H1 (cell line): ENCODE data around the gene GBF1. TPM values are rescaled to one million over a fixed set of nuclear protein-coding genes. Genes with fewer than 3 reads are reported as not detected.

ENCODE experiments used
- CTCF ChIA-PET: fragments of 300-600 bp; sonication (Branson Sonifier 250); formaldehyde crosslinking; loops from one replicate; lab custom pipeline; 2021; ENCODE audit not compliant: partially characterized antibody; lab: Charles Lee
- POLR2A ChIA-PET: fragments of 300-600 bp; sonication (Branson Sonifier 250); formaldehyde crosslinking; loops from one replicate; lab custom pipeline; 2021; ENCODE audit warnings: inconsistent platforms; ENCODE audit not compliant: partially characterized antibody; lab: Charles Lee
- DNase-seq, 2 experiments: peaks; one replicate each; pipeline versions ENCODE4 v3.0.0 to v3.0.0-alpha.2; 2010 to 2022; ENCODE audit warnings: low spot score in 2 of 2, low read depth in 1 of 2, mixed read lengths in 1 of 2
- FAIRE-seq: peaks from 2 replicates; lab custom pipeline; 2011; peaks lifted over from hg19 to GRCh38; lab: Jason Lieb, UNC
- H2AFZ ChIP-seq: 2 replicates; pipeline ENCODE4 v1.8.1; 2012; ENCODE audit warnings: low read length, inconsistent platforms
- H2AK5ac ChIP-seq: 2 replicates; pipeline ENCODE4 v1.6.1; 2013; ENCODE audit warnings: low read depth, low read length
- H2BK120ac ChIP-seq: replicated peaks from 2 replicates; pipeline ENCODE3; 2013; ENCODE audit warnings: low read depth, low read length, inconsistent platforms
- H2BK12ac ChIP-seq: 2 replicates; pipeline ENCODE4 v1.6.1; 2013; ENCODE audit warnings: low read depth, low read length
- H2BK15ac ChIP-seq: 2 replicates; pipeline ENCODE4 v1.6.1; 2013; ENCODE audit warnings: low read length
- H2BK20ac ChIP-seq: 2 replicates; pipeline ENCODE4 v1.6.1; 2013; ENCODE audit warnings: low read length
- H2BK5ac ChIP-seq: 2 replicates; pipeline ENCODE4 v1.6.1; 2013; ENCODE audit warnings: low read depth, low read length
- H3K14ac ChIP-seq: 2 replicates; pipeline ENCODE4 v1.6.1; 2013; ENCODE audit warnings: inconsistent platforms; ENCODE audit not compliant: insufficient read length
- H3K18ac ChIP-seq: 2 replicates; pipeline ENCODE4 v1.6.1; 2013; ENCODE audit warnings: low read length; ENCODE audit errors: extremely low read depth
- H3K23ac ChIP-seq: 2 replicates; pipeline ENCODE4 v1.6.1; 2013; ENCODE audit warnings: inconsistent platforms; ENCODE audit not compliant: insufficient read length
- H3K23me2 ChIP-seq: 2 replicates; pipeline ENCODE4 v1.6.1; 2013; ENCODE audit warnings: low read depth, low read length
- H3K27ac ChIP-seq: 2 replicates; pipeline ENCODE4 v1.6.1; 2011; ENCODE audit warnings: low read depth, low read length, inconsistent platforms
- H3K27me3 ChIP-seq, 4 experiments: replicated peaks in 1 of 4; 1 replicate in 1 of 4; 2 replicates in 3 of 4; pipeline versions ENCODE4 v1.6.1 to v1.8.1; 2011 to 2013; ENCODE audit warnings: low read length in 3 of 4, mild to moderate bottlenecking in 3 of 4, inconsistent platforms in 2 of 4, mixed read lengths in 2 of 4, moderate library complexity in 1 of 4; ENCODE audit not compliant: control insufficient read depth in 3 of 4, insufficient read depth in 3 of 4; ENCODE audit errors: extremely low read depth in 1 of 4
- H3K36me3 ChIP-seq, 4 experiments: 2 replicates each; pipeline versions ENCODE4 v1.6.1 to v1.8.1; 2011 to 2013; ENCODE audit warnings: mild to moderate bottlenecking in 4 of 4, low read length in 3 of 4, moderate library complexity in 2 of 4, control low read depth in 1 of 4, inconsistent platforms in 1 of 4; ENCODE audit not compliant: insufficient read depth in 4 of 4, control insufficient read depth in 2 of 4
- H3K4ac ChIP-seq: replicated peaks from 2 replicates; pipeline ENCODE3; 2013; ENCODE audit warnings: low read length, low read depth, mixed read lengths, inconsistent platforms; ENCODE audit not compliant: insufficient read length
- H3K4me1 ChIP-seq, 4 experiments: replicated peaks in 1 of 4; 1 replicate in 1 of 4; 2 replicates in 3 of 4; pipeline versions ENCODE4 v1.6.1 to v1.8.1; 2011 to 2013; ENCODE audit warnings: low read length in 3 of 4, inconsistent platforms in 2 of 4, mixed read lengths in 1 of 4; ENCODE audit not compliant: insufficient read depth in 4 of 4, control insufficient read depth in 3 of 4
- H3K4me2 ChIP-seq, 2 experiments: 2 replicates each; pipeline versions ENCODE4 v1.6.1 to v1.8.1; 2011 to 2013; ENCODE audit warnings: low read depth in 2 of 2, low read length in 2 of 2, control low read depth in 1 of 2, inconsistent platforms in 1 of 2, mild to moderate bottlenecking in 1 of 2; ENCODE audit not compliant: insufficient read depth in 1 of 2
- H3K4me3 ChIP-seq, 4 experiments: fragments of 200-600, 300-600 bp in 1 of 4; sonication (generic), shearing (Covaris generic), sonication (Bioruptor Twin) in 1 of 4; 2 replicates each; pipeline versions ENCODE4 v1.5.1 to v1.8.1; 2011 to 2016; ENCODE audit warnings: low read length in 4 of 4, low read depth in 3 of 4, control low read depth in 2 of 4, inconsistent platforms in 2 of 4, mild to moderate bottlenecking in 2 of 4, mixed read lengths in 1 of 4, moderate library complexity in 1 of 4; ENCODE audit not compliant: insufficient read depth in 2 of 4; ENCODE audit errors: extremely low read depth in 1 of 4
- H3K56ac ChIP-seq: replicated peaks from 2 replicates; pipeline ENCODE3; 2013; ENCODE audit warnings: low read depth, mild to moderate bottlenecking, mixed read lengths, low read length, inconsistent platforms; ENCODE audit not compliant: insufficient read length
- H3K79me1 ChIP-seq: 2 replicates; pipeline ENCODE4 v1.6.1; 2013; ENCODE audit warnings: low read depth, low read length, control low read depth
- H3K79me2 ChIP-seq, 2 experiments: 2 replicates each; pipeline versions ENCODE4 v1.6.1 to v1.8.1; 2012 to 2013; ENCODE audit warnings: low read length in 2 of 2, mild to moderate bottlenecking in 2 of 2, inconsistent platforms in 1 of 2; ENCODE audit not compliant: insufficient read depth in 2 of 2, control insufficient read depth in 1 of 2
- H3K9ac ChIP-seq, 4 experiments: replicated peaks in 1 of 4; 1 replicate in 1 of 4; 2 replicates in 3 of 4; pipeline versions ENCODE4 v1.6.1 to v1.8.1; 2011 to 2013; ENCODE audit warnings: low read depth in 3 of 4, low read length in 3 of 4, control low read depth in 2 of 4, mild to moderate bottlenecking in 2 of 4, moderate library complexity in 2 of 4, inconsistent platforms in 1 of 4; ENCODE audit errors: extremely low read depth in 1 of 4
- H3K9me3 ChIP-seq, 2 experiments: 2 replicates each; pipeline versions ENCODE4 v1.6.1 to v1.8.1; 2012 to 2013; ENCODE audit warnings: mild to moderate bottlenecking in 2 of 2, moderate library complexity in 2 of 2, control low read depth in 1 of 2, inconsistent platforms in 1 of 2, low read depth in 1 of 2, low read length in 1 of 2, mixed read lengths in 1 of 2; ENCODE audit not compliant: insufficient read depth in 2 of 2
- H4K20me1 ChIP-seq, 2 experiments: replicated peaks in 1 of 2; 2 replicates each; pipeline versions ENCODE3 to v1.8.1; 2011 to 2013; ENCODE audit warnings: inconsistent platforms in 2 of 2, low read length in 2 of 2, mild to moderate bottlenecking in 1 of 2; ENCODE audit not compliant: insufficient read depth in 2 of 2, control insufficient read depth in 1 of 2
- H4K5ac ChIP-seq: 2 replicates; pipeline ENCODE4 v1.6.1; 2013; ENCODE audit warnings: low read length, low read depth, mixed read lengths, inconsistent platforms; ENCODE audit not compliant: insufficient read length
- H4K8ac ChIP-seq: 2 replicates; pipeline ENCODE4 v1.8.0; 2013; ENCODE audit warnings: mild to moderate bottlenecking, moderate library complexity, low read length, inconsistent platforms; ENCODE audit not compliant: insufficient read depth; ENCODE audit errors: extremely low read depth
- H4K91ac ChIP-seq: replicated peaks from 2 replicates; pipeline ENCODE3; 2013; ENCODE audit warnings: low read length, mixed read lengths, inconsistent platforms; ENCODE audit not compliant: insufficient read length
- CREB1 ChIP-seq: IDR thresholded peaks from 2 replicates; pipeline ENCODE4 v1.6.1; 2012; ENCODE audit warnings: inconsistent platforms
- CTBP2 ChIP-seq: IDR thresholded peaks from 2 replicates; pipeline ENCODE4 v1.7.0; 2011; ENCODE audit warnings: borderline replicate concordance, mild to moderate bottlenecking, moderate library complexity, mixed read lengths, low read length; ENCODE audit not compliant: insufficient read depth, insufficient read length
- TAF7 ChIP-seq: optimal IDR thresholded peaks from 2 replicates; pipeline ENCODE3; 2011; ENCODE audit warnings: low read depth, mild to moderate bottlenecking, inconsistent platforms, low read length, moderate library complexity, borderline replicate concordance
- WGBS, 2 experiments: shearing (Covaris generic) in 1 of 2; methylation state at CpG; one replicate each; pipeline versions ENCODE4 v1.1.6 to v1.1.7; 2013 to 2015; ENCODE audit warnings: low lambda C conversion rate in 2 of 2, mixed read lengths in 2 of 2, inconsistent platforms in 1 of 2, low coverage in 1 of 2, missing lambda C conversion rate in 1 of 2; ENCODE audit not compliant: insufficient replicate concordance in 2 of 2, insufficient coverage in 1 of 2, insufficient read length in 1 of 2; ENCODE audit errors: extremely low coverage in 1 of 2, missing lambda C conversion rate in 1 of 2; 5-methylcytosine and 5-hydroxymethylcytosine counted together
- polyA plus RNA-seq, 7 experiments: library from polyadenylated mRNA; depleted of rRNA in 3 of 7; stranded (reverse) in 5 of 7; unstranded in 2 of 7; fragments of >200 nt in 5 of 7; fragments of 200-250 nt in 2 of 7; gene quantifications; 1 replicate in 5 of 7; 2 replicates in 1 of 7; 4 replicates in 1 of 7; pipeline versions ENCODE4 v1.2.1 to v1.2.3, GENCODE V29; 2011 to 2013; ENCODE audit warnings: missing spikeins in 2 of 7, mixed read lengths in 2 of 7
- total RNA-seq: library from RNA; stranded (reverse); fragmentation: NEBNext Ultra II Directional; extraction: Animal tissue kit (Norgen Biotek cat#: 25700); gene quantifications from 2 replicates; pipeline ENCODE4 v1.2.1, GENCODE V29; 2021

The GBF1 gene
- total and polyA plus RNA-seq, 2 of the 8 experiments (the other 6 are each of a cell fraction or from before 2014, with no cell fraction given), result 11.0 to 25.5 TPM

- Histone ChIP-seq H3K4ac (no peak overlapping the region), H4K91ac (no peak overlapping the region), H2AFZ (no peak overlapping the region), H3K36me3 (no peaks in the 10 kb centered on the region), H3K27me3 (no peaks in the 10 kb centered on the region), H4K5ac (no peak overlapping the region), H3K18ac (no peak overlapping the region), H3K4me2 (no peak overlapping the region), H4K8ac (no peak overlapping the region), H3K4me1 (no peaks in the 10 kb centered on the region), H3K23ac (no peak overlapping the region), H3K9me3 (no peaks in the 10 kb centered on the region), H4K20me1 (peaks cover 0 to 8% of the 10 kb centered on the region in 2 experiments), H3K23me2 (no peaks in the 10 kb centered on the region), H3K9ac (no peak overlapping the region), H2BK120ac (no peak overlapping the region), H3K79me2 (no peaks in the 10 kb centered on the region), H3K14ac (no peak overlapping the region), H2BK12ac (no peak overlapping the region), H2AK5ac (no peak overlapping the region), H3K27ac (no peak overlapping the region), H3K4me3 (no peak overlapping the region), H2BK5ac (no peak overlapping the region), H2BK20ac (no peak overlapping the region), H3K56ac (no peak overlapping the region)
- ChIA-PET CTCF (interaction anchor here (0.6 to 2.1 kb wide), 5 partner anchors 12 to 570 kb away, joined by 3 to 6 read pairs (median 3); partner anchors contain the start of gene PITX3), POLR2A (no interaction called here)
- WGBS, 2 experiments, result 100% methylated on average over 2 of the region's 2 CpGs; no CpG with 5 or more reads in 1 of the 2 experiments
- DNase-seq (no peak), FAIRE-seq (no peak)
- no peak for TF ChIP-seq CREB1
- TF ChIP-seq CTBP2, result no peak
- no peak for TF ChIP-seq TAF7
- TF ChIP-seq, all 59 proteins: peak for 0
- Histone ChIP-seq H2BK15ac (no peak overlapping the region), H3K79me1 (peaks cover 2% of the 10 kb centered on the region; the same call in 1 of the 2 replicates)
These were observed 44.0 kb downstream of the GBF1 start for GRCh38 chr10:102289356-102289755.
